GM21423 (cell line): ENCODE measurements around the gene CRB1.

Experiments
- ATAC-seq: cut with Tn5 transposase; IDR thresholded peaks from one replicate; pipeline ENCODE4 v1.9.1; 2021; ENCODE audit warnings: mild to moderate bottlenecking, moderate library complexity; ENCODE audit not compliant: unreplicated experiment

Gene CRB1

DNA sequence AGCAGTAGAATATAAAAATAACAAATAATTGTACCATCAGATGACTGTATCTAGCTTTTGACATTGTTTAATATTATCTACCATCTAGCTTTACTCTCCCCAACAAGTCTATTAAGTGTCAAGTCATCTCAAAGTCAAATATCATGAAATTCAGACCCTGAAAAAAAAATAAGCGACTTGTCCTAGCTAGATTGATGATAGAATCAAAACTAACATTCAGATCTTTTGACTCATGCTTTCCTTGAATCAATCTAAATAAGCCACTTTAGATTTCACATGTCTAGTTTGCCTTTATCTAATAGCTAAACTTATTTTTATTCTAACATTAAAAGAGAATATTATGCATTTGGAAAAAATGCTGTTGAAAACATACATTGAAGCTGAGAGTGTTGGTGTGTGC lies 35.4 kb downstream of the CRB1 start:
- ATAC-seq, result no peak

GRCh38 chr1:197304638-197305200 lies 36.7 kb downstream of the CRB1 start:
- no peak for ATAC-seq

DNA sequence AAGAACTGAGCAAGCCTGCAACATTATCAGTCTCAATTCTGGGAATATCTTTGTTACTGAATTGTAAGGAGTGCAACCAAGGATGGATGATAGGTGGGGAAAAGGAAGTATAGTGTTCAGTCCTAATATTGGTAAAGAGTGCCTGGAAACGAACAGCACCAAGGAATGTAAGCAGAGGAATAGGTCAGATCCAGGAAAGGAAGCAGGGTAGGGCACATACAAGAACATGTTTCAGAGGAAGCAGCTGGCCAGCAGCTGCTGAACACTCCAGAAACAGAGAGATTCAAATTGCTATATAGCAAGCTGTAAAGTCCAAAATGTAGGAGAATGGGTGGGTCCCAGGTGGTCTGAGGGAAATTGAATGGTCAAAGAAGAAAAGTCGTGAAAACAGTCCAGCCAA lies 37.9 kb downstream of the CRB1 start:
- ATAC-seq, result no peak

DNA sequence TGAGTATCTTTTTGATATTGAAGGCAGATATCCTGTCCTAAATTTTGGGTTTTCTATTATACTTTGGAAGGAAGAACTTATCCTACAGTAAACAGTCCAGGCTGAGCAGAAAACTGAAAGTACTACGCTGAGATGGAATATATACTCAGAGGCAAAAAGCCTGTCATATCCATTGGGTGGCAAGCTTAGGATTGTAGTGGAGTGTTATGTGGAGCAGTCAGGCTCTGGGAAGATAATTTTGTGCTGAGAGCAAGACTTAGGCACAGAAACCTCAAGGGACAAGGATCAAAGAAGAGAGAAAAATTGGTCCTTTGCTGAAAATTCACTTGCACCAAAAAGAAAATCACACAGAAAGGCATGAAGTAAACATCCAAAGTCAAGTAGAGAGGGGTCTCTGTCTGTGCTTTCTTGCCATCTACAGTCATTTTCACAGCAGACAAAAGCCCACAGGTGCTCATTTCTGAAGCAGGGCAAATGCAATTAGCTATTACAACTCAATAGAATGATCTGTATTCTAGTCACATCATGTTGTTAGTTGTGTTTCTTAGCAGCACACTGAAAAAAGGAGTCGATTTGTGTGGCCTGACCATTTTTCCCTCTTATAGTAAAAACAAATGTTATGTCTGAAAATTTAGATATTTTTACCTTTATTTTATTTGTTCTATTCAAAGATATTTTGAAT lies 38.5 kb downstream of the CRB1 start:
- ATAC-seq, result no peak

DNA sequence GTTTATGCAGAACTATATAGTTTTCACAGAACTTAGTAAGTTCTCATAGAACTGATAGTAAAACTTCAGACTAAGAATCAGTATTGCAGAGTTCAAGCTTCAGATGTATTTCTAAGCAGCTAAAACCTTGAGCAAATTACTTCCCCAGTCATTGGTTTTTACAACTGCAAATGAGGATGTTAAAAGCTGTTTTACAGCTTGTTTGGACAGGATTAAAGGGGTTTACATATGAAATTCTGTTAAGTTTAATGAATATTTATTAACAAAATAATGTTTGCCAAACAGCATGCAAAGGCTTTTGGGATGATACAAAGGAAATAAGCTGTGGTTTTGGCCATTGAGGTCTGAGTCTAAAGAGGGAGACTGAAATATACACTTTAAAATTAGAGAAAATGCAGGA lies 39.1 kb downstream of the CRB1 start:
- no peak for ATAC-seq

- no peak for ATAC-seq
Measured at GRCh38 chr1:197307551-197307950, 39.5 kb downstream of the CRB1 start.

DNA sequence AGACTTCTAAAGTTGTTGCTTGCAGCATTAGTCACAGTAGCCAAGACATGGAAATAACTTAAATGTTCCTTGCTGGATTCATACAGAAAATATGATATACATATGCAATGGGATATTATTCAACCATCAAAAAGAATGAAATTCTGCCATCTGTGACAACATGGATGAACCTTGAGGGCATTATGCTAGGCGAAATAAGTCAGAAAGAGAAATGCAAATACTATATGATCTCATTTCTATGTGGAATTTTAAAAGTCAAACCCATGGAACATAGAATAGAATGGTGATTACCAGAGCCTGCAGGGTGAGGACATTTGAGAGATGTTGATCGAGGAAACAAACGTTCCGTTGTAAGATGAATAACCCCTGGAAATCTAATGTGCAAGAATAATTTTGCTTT lies 43.0 kb downstream of the CRB1 start:
- no peak for ATAC-seq

DNA sequence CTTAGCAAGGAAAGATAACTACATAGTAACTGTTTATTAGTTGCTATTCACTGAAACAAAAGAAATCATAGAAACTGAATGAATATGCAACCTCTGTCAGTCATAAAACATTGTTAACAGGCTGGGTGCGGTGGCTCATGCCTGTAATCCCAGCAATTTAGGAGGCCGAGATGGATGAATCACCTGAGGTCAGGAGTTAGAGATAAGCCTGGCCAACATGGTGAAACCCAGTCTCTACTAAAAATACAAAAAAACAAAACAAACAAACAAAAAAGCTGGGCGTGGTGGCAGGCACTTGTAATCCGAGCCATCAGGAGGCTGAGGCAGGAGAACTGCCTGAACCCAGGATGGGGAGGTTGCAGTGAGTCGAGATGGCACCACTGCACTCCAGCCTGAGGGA lies 44.1 kb downstream of the CRB1 start:
- ATAC-seq, result no peak

GRCh38 chr1:197313713-197314112 lies 45.7 kb downstream of the CRB1 start:
- no peak for ATAC-seq

DNA sequence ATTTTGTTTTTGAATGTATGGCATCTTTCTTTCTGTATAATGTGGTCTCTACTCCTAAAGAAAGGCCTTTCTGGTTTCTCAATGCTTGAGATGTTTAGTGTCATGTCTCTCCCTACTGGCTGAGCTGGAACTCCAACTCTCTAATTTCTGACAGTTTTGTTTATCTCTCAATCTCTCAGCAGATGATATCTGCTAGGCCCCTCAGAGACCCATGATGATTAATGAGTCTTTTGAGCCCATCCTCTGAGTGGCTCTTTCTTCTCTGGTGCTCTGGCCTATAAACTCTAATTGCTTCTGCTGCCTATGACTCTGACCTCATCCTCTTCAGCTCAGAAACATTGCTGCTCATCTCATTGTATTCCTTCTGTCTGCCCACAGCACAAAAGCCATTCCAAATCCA lies 46.6 kb downstream of the CRB1 start:
- no peak for ATAC-seq

DNA sequence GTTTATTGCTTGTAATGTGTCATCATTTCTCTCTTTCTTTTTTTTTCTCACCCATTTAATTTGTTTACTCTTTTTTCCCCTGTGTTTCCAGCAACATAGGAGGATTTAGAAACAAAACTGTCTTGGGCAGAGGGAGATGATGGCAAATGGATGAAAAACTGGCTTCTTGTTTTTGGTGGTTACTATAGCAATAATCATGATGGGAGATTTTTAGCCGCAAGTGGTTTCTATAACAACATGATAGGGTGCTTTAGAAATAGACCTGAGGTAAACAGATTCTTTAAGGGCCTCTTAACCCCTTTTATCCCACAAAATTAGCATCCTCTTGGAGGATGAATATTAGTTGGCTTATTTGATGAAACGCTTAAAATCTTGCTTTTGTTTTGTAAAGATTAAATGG lies 51.6 kb downstream of the CRB1 start:
- ATAC-seq, result no peak

- ATAC-seq, result no peak
Measured at GRCh38 chr1:197320991-197321531, 53.0 kb downstream of the CRB1 start.

DNA sequence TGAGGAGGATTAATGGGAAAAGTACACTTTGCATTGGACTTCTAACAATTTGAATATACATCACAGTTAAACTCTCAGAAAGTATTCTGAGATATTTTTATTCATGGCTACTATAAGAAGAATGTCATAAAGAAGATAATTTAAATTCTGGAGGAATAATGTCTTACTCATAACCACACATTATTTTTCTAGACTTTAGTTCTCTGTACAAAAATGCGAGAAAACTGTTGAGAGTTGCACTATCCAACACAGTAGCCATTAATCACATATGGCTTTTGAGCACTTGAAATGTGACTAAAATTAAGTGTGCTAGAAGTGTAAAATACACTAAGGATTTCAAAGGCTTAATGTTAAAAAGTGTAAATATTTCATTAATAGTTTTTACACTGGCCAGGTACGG lies 53.8 kb downstream of the CRB1 start:
- no peak for ATAC-seq

DNA sequence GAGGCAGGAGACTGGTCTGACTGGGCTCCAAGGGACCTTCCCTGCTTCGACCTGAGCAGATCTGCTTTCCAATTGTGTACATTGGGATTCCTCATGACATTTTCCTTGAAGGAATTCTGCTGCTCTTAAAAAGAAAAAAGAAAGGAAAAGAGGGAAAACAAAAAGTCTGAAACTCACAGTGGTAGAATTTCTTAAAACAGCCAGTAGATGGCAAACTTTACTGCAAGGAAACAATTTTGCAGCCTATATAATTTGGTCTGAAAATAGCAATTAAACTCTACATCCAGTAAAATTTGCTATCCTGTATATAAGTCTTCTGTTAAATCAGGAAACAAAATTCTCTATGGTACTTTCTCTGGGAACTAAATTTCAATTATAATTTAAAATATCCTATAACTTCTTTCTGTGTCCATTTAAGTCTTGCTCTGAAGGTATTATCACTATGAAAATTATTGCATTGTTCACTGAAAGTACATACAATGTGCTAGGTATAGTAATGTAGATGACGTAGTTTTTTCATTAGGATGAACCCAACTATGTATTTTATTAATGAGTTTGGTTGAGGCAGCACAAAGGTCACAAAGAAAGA lies 59.8 kb downstream of the CRB1 start:
- ATAC-seq, result no peak

DNA sequence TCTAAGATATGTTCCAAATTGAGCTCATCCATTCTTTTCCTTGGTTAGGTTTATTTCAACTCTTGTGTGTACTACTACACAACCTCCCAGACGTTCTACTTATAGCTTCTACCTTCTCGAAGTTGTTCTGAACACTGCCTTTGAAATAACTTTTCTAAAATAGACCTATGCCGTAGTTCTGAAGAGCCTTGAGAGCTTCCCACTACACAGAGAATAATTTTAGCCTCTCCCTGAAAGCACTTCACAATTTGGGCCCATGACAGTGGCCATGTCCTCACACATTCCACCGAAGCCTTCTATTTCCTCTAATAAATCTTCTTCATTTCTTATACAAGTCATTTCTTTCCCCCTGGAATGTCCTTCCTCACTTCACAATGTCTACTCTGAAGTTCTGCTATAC lies 62.2 kb downstream of the CRB1 start:
- no peak for ATAC-seq

- no peak for ATAC-seq
Measured at GRCh38 chr1:197331565-197331964, 63.5 kb downstream of the CRB1 start.

DNA sequence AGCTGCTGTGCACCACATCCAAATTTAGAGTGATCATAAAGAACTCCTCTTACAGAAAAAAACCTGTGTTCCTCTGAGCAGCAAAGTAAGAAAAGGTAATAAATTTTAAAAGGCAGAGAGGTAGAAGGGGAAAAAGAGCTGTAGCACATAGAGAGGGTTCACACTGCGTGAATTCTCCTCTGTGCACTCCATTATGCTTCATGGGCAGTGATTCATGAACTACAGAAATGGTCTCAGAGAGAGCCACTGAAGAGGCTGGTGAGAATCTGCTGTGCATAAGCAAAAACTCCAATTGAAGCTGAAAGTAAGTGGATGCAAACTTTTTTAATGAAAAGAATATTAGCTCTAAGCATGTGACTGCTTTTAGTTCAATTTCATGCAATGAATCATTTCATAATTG lies 65.0 kb downstream of the CRB1 start:
- ATAC-seq, result no peak

DNA sequence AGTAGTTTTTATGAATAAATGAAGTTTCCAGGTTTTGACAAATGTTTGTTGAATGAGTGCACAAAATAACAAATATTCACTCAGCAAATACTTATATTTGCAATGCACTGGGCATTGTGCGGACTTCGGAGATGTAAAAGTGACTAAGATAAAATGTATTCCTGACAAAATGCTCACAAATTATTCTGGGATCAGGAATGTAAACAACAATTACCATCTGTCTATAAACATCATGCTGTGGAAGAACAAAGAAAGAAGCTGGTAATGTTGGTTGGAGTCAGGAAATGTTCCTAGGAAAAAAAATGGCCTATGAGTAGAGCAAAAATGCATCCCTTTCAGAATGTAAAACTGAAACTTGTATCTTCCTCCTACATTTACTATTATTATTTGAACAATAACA lies 68.5 kb downstream of the CRB1 start:
- ATAC-seq, result no peak

DNA sequence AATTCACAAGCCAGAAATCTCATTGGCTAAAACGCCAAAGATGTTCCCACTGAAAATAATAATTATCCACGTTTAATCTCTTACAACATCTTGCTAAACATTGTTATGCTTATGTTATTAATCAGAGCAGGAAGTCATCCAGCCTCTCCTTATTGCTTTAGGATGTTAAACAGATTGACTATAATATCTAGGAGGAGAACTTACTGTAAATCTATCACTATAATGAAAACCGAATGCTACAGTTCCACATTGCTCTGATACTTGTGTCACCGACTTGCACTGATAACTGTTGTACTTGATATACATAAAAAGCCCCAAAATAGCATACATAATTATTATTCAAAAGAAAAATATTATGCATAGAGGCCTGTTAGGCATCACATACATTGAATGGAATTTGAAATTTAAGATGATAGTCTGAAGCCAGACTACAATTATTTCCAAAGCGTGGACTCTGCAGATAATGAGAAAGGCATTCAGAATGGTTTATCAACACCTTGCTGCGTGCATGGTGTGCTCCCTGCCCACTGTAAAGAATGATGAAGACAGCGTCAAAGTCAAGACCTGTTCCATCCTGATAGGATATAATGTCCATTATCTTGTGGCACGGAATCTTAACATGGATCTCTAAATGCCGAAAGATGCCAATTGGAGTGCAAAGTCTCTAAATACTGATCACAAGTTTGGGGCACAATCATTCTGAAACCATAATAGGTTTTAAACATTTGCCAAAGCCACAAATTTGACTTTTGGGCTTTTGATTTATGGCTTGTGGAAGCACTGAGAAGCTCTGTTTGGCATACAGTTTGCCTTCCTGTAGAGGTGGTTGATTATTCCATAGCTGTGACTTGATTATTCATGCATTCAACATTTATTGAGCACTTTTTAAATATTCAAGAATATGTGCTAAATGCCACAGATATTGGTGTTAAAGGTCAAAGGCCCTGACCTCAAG lies 71.3 kb downstream of the CRB1 start:
- ATAC-seq, result no peak

DNA sequence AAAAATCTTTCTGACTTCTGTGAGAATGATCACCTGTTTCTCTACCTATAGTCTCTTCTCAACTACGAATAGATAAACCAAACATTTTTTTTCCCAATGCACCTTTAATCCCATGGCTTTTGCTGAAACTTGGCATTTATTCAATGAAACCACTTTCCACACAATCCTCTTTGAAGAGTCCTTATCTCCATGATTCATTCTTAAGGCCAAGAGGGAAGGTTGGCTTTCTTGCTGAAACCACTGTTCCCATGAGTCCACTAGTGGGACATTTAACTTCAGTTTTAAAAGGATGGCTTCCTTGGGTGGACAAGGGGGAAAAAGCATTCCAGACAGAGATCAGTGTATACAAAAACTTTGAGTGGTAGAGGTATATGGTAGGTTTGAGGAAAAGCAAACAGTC lies 73.6 kb downstream of the CRB1 start:
- ATAC-seq, result no peak

- no peak for ATAC-seq
Measured at GRCh38 chr1:197342044-197342565, 74.1 kb downstream of the CRB1 start.
